Measurements from ENCODE around the gene MACROD2.

The MACROD2 gene

GRCh38 chr20:14064333-14064732, 69.0 kb downstream of the MACROD2 start:
- DNase-seq, result no peak

DNA sequence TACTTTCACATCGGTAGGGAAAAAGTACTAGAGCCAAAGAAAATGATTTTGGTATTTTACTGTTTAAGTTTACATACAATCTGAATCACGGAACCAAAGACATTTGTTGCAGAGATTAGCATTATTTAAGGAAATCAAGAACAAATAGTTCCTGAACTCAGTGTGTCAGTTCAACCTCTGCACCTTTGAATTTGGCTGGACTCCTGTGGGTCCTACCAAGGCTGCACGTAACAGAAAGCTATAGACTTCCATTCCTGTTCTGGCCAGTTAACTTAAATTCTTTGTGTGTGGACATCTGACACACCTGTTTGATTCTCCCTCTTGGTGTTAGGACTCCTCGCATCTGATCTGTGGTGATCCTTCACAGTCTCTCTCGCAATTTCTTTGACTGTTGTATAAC, 69.6 kb downstream of the MACROD2 start:
- DNase-seq, result no peak

DNA sequence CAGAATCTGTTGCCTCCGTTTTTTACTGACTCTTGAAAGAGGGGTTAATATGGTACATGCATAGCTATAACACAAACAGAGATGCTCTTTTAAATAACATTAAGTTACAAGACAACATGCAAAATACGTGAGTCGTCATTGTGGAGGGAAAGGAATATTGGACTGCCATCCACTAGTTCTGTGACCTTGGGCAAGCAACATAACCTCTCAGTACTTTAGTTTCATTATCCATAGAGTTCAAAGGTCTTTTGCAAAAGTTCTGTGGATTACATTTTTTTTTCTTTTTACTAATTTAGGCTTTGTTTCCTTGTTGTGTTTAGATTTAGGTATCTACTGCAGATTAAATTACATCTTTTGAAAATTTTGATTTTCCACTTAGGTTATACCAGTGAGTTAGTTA, 70.5 kb downstream of the MACROD2 start:
- DNase-seq, result no peak

- DNase-seq, result no peak
These were observed 72.3 kb downstream of the MACROD2 start for GRCh38 chr20:14067603-14068002.

GRCh38 chr20:14069796-14070195, 74.5 kb downstream of the MACROD2 start:
- no peak for DNase-seq

GRCh38 chr20:14093652-14094051, 98.3 kb downstream of the MACROD2 start:
- peak; percentile 86 for DNase-seq

DNA sequence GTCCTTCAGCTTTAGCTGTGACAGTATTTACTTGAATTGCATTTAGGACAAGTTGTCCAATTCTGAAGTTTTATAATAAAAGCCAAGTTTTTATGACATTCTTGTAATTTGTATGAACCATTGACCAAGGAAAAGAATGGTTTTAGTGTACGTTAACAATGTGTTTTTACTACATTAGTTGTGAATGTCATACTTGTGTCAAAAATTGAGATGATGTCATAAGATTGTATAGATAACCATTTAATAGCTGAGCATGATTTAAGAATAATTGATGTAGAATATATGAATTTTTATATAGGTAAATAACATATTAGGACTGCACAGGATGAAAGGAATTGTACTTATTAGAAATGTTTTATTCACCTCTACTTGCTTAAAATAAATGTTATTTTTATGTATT, 102.9 kb downstream of the MACROD2 start:
- DNase-seq, result no peak

DNA sequence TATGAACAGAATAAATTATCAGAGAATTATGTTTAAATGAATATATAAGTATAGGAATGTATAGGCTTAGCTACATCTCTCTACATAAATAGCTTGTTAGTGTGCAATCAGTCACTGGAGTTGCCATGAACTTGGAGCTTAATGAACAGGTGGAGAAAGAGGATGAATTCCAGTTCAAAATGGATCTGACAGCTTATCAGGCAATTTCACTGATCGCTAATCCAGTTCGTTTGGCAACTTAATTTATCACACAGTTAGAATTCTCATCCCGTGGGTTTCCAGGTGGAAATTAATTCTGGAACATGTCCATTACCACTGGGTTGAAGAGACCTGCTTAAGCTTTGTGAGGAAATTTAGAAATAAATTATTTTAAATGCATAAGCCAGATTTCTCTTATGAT, 118.1 kb downstream of the MACROD2 start:
- DNase-seq, result no peak

GRCh38 chr20:14114065-14114704, 118.9 kb downstream of the MACROD2 start:
- no peak for DNase-seq

GRCh38 chr20:14116037-14116436, 120.7 kb downstream of the MACROD2 start:
- no peak for DNase-seq

- no peak for DNase-seq
These were observed 122.5 kb downstream of the MACROD2 start for GRCh38 chr20:14117768-14118167.

DNA sequence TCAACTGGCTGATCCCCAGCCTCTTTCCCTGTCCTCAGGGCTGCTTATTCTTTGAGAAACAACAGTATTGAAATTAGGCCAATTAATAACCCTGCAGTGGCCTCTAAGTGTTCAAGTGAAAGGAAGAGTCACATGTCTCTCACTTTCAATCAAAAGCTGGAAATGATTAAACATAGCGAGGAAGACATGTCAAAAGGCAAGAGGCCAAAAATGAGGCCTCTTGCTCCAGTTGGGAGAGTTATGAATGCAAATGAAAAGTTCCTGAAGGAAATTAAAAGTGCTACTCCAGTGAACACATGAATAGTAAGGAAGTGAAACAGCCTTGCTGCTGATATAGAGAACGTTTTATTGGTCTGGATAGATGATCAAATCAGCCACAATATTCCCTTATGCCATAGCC, 131.5 kb downstream of the MACROD2 start:
- DNase-seq, result no peak

- no peak for DNase-seq
These were observed 132.4 kb downstream of the MACROD2 start for GRCh38 chr20:14127514-14128223.

- no peak for DNase-seq
These were observed 138.7 kb downstream of the MACROD2 start for GRCh38 chr20:14134004-14134403.

DNA sequence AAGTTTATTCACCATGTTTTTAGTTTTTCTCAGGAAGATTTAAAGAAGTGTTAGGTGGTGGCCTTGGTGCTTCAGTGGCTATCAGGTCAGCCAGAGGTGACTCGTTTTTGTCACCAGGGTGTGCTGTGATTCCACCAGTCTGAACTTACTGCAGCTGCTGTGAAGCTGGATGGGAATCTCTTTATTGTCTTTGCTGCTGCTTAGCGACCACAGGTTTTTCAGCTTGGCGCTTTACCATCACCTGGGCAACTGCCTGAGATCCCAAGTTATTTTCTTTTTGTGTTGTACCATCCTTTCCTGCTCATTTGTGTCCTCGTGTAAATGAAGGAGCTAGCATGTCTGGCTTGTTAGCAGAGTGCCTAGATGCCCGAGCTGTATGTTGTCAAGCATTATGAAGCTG, 146.9 kb downstream of the MACROD2 start:
- DNase-seq, result peak; percentile 81

- DNase-seq, result no peak
These were observed 147.8 kb downstream of the MACROD2 start for GRCh38 chr20:14142964-14143627.

DNA sequence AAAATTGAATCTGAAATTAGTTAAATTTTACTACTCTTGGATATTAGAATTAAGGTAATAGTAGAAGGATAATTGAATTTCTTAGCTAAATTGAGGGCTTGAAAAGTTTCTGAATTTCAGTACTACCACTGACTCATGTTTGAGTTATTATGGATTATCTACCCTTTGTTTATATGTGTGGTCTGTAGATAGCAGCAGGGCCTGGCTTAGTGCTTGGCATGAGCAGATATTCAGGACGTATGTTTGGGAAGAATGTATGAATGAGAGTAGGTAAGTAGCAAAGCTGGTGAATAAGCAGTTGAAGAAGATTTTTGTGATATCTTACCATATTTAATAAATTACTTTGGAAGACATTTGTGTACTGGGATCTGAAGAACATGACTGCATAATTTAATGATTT, 152.7 kb downstream of the MACROD2 start:
- no peak for DNase-seq

- DNase-seq, result no peak
These were observed 160.0 kb downstream of the MACROD2 start for GRCh38 chr20:14155361-14155760.

DNA sequence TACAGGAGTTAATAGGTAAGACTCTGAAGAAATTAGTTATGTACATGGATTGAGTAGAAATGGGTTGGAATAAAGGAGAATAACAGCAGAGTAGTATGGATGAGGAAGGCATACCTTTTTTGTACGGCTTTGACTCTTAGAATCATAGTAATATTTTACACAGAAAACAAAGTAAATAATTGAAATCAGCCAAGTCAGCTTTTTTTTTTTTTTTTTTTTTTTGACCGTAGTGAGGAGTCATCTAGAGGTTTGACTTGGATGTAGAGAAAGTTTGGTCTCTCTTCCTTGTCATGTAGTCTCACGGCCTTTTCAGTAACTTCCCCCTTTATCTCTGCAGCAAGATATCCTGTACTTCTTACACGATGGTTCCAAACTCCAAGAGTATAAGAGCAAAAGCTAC, 183.2 kb downstream of the MACROD2 start:
- DNase-seq, result no peak

DNA sequence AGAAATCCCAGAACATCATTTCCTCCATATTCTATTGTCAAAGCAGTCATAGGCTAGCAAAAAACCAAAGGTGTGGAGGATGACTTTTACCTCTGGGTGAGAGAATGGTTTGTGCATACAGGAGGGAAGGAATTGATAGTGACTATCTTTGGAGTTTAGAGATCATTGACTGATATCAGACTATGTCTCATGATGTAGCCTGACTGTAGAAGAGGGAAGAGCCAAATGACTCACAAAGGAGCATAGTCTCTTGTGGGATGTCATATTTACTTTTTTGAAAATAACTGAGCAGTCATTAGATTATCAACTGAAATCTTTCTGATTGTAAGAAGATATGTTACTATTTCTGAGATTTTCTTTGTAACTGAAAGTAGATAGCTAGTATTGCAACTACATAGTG, 183.6 kb downstream of the MACROD2 start:
- DNase-seq, result no peak

DNA sequence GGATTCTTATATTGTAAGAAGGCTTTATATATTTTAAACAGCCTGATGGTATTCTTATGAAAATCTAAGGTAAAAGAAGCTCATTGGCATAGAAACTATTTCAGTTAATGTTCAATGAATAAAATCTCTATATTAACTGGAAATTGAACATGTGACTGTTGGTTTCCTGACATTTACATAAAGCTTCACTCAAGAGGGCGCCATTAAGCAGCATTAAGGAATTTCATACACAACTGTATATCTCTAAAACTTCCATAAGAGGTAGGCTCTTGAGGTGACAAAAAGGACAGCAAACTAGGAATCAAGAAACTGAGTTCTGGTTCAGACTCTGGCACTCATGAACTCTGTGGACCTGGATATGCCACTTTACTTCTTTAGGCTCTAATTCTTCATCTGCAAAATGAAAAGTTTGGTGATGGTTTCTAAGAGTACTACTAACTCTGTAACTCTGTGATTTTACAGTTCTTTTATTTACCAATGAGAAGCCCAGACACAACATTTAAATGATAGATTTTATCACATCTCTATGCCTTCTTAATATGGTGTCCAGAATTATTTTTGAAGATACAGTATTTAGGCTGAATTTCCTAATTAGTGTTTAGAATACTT, 194.6 kb downstream of the MACROD2 start:
- peak; percentile 37 for DNase-seq

DNA sequence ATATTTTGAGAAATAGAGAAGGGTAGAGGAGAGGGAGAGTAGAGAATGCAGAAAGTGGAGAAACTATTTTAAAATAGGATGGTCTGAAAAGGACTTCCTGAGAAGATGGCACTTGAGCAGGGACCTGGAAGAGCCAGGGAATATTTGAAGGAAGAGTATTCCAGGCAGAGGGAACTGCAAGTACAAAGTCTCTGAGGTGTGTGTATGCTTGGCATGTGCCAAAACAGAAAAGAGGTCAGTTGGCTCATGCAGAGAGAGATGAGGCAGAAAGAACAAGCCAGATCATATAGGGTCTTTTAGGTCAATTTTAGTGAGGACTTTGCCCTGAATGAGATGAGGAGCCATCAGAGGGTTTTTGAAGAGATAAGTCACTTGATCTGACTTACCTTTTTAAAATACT, 196.2 kb downstream of the MACROD2 start:
- DNase-seq, result no peak

- no peak for DNase-seq
These were observed 198.1 kb downstream of the MACROD2 start for GRCh38 chr20:14193443-14193842.

GRCh38 chr20:14193885-14194284, 198.6 kb downstream of the MACROD2 start:
- no peak for DNase-seq

Data from SHP77 treated with DMSO at 0.1 percent for 48 hours (cell line).